K562 (cell line): ENCODE measurements around the gene MLYCD. TPM values are rescaled to one million over a fixed set of nuclear protein-coding genes. Genes with fewer than 3 reads are reported as not detected.

Experiments
- ATAC-seq: fragments of 200-7000 bp; cut with Tn5 transposase; 3 replicates; pipeline ENCODE4 v1.9.1; 2020; ENCODE audit warnings: moderate library complexity
- BruUV-seq: library from RNA; stranded (reverse); fragments of 400-500 nt; replicated peaks from 2 replicates; lab custom pipeline; 2021; lab: Mats Ljungman, UMichigan
- CTCF ChIA-PET: fragments of 300-600 bp; formaldehyde crosslinking; extraction: SDS; loops from one replicate; lab custom pipeline; 2021; ENCODE audit warnings: low intra/inter-chr PET ratio; lab: Yijun Ruan, JAX
- POLR2A ChIA-PET: fragments of 300-600, 350-650 bp; sonication (Branson Sonifier 250); formaldehyde crosslinking; extraction: SDS; loops from one replicate; lab custom pipeline; 2021; ENCODE audit warnings: antibody characterized with exemption, inconsistent platforms; lab: Yijun Ruan, JAX
- DNase-seq, 4 experiments: peaks; one replicate each; pipeline versions ENCODE4 v3.0.0 to v3.0.0-alpha.2; 2011 to 2018; ENCODE audit warnings: low spot score in 3 of 4, mixed read lengths in 3 of 4; ENCODE audit errors: extremely low read depth in 1 of 4
- FAIRE-seq: peaks from 2 replicates; lab custom pipeline; 2011; peaks lifted over from hg19 to GRCh38; lab: Jason Lieb, UNC
- H2AFZ ChIP-seq: 2 replicates; pipeline ENCODE4 v1.6.0; 2011; ENCODE audit warnings: low read depth, low read length, control low read depth, inconsistent platforms
- H3K27ac ChIP-seq: fragments of 200-600 bp; 3 replicates; pipeline ENCODE4 v1.8.0; 2011; ENCODE audit warnings: low read depth, mild to moderate bottlenecking, control low read depth, inconsistent platforms, low read length, moderate library complexity, mixed read lengths; ENCODE audit errors: extremely low read depth
- H3K27me3 ChIP-seq, 2 experiments: fragments of 300-600 bp in 1 of 2; 2 replicates in 1 of 2; 3 replicates in 1 of 2; pipeline versions ENCODE4 v1.6.0 to v1.8.0; 2011; ENCODE audit warnings: inconsistent platforms in 2 of 2, low read length in 2 of 2, mild to moderate bottlenecking in 1 of 2, mixed read lengths in 1 of 2, moderate library complexity in 1 of 2; ENCODE audit not compliant: control insufficient read depth in 2 of 2, insufficient read depth in 2 of 2
- H3K36me3 ChIP-seq: fragments of 300-600 bp; 3 replicates; pipeline ENCODE4 v1.8.0; 2011; ENCODE audit warnings: mild to moderate bottlenecking, low read length, inconsistent platforms; ENCODE audit not compliant: control insufficient read depth, insufficient read depth
- H3K4me1 ChIP-seq, 2 experiments: fragments of 200-600 bp in 1 of 2; replicated peaks in 1 of 2; 2 replicates in 1 of 2; 3 replicates in 1 of 2; pipeline versions ENCODE4 v1.5.1 to v1.8.0; 2011; ENCODE audit warnings: inconsistent platforms in 2 of 2, low read length in 2 of 2, mild to moderate bottlenecking in 1 of 2, mixed read lengths in 1 of 2, moderate library complexity in 1 of 2; ENCODE audit not compliant: control insufficient read depth in 2 of 2, insufficient read depth in 2 of 2
- H3K4me2 ChIP-seq: 2 replicates; pipeline ENCODE4 v1.6.1; 2011; ENCODE audit warnings: low read length, control low read depth, inconsistent platforms, mixed read lengths; ENCODE audit not compliant: insufficient read depth
- H3K4me3 ChIP-seq: fragments of 200-600 bp; sonication (generic), shearing (Covaris generic); 2 replicates; pipeline ENCODE4 v1.5.1; 2016; ENCODE audit warnings: control low read depth, inconsistent platforms
- H3K79me2 ChIP-seq: fragments of 200-600 bp; 3 replicates; pipeline ENCODE4 v1.8.0; 2011; ENCODE audit warnings: low read length, inconsistent platforms; ENCODE audit not compliant: control insufficient read depth, insufficient read depth
- H3K9ac ChIP-seq, 2 experiments: 2 replicates each; pipeline versions ENCODE4 v1.6.0 to v1.6.1; 2011; ENCODE audit warnings: low read depth in 2 of 2, low read length in 2 of 2, control low read depth in 1 of 2, inconsistent platforms in 1 of 2, mild to moderate bottlenecking in 1 of 2, mixed read lengths in 1 of 2; ENCODE audit not compliant: insufficient read depth in 1 of 2
- H3K9me1 ChIP-seq: one replicate; pipeline ENCODE4 v1.6.0; 2011; ENCODE audit warnings: inconsistent platforms, mild to moderate bottlenecking, low read length, moderate library complexity; ENCODE audit not compliant: control insufficient read depth, insufficient read depth
- H3K9me3 ChIP-seq: replicated peaks from 2 replicates; pipeline ENCODE4 v1.5.1; 2011; ENCODE audit warnings: low read depth, low read length, inconsistent platforms; ENCODE audit not compliant: control insufficient read depth, insufficient read depth
- H4K20me1 ChIP-seq: replicated peaks from 2 replicates; pipeline ENCODE4 v1.6.1; 2011; ENCODE audit warnings: low read length, inconsistent platforms, mixed read lengths; ENCODE audit not compliant: control insufficient read depth, insufficient read depth
- BCL6 ChIP-seq: fragments of 250-450 bp; sonication (Bioruptor Pico); IDR thresholded peaks from 2 replicates; pipeline ENCODE4 v1.4.0; 2020
- CBFB ChIP-seq: sonication (generic); formaldehyde crosslinking; IDR thresholded peaks from 2 replicates; pipeline ENCODE4 v1.4.0; 2020; ENCODE audit warnings: mild to moderate bottlenecking, missing genetic modification reagents
- CBX3 ChIP-seq, 2 experiments: IDR thresholded peaks; 1 replicate in 1 of 2; 2 replicates in 1 of 2; pipeline ENCODE4 v1.6.1; 2012; ENCODE audit warnings: inconsistent platforms in 2 of 2, low read length in 2 of 2, borderline replicate concordance in 1 of 2, control low read depth in 1 of 2
- ETS2 ChIP-seq: IDR thresholded peaks from 2 replicates; pipeline ENCODE4 v1.6.1; 2016; ENCODE audit warnings: borderline replicate concordance, missing genetic modification characterization, mild to moderate bottlenecking, moderate library complexity, missing compliant biosample characterization; ENCODE audit not compliant: poor library complexity, severe bottlenecking
- MCM3 ChIP-seq: fragments of 450-650 bp; IDR thresholded peaks from 2 replicates; pipeline ENCODE4 v1.6.1; 2016
- MCM7 ChIP-seq, 2 experiments: fragments of 450-650 bp; IDR thresholded peaks; 2 replicates each; pipeline ENCODE4 v1.6.1; 2016 to 2018
- MEF2D ChIP-seq: conservative IDR thresholded peaks from 2 replicates; pipeline ENCODE4 v1.6.1; 2016; ENCODE audit warnings: low read depth, missing genetic modification characterization, missing compliant biosample characterization
- NEUROD1 ChIP-seq: fragments of 150-350 bp; IDR thresholded peaks from 2 replicates; pipeline ENCODE4 v1.6.1; 2014; ENCODE audit warnings: borderline replicate concordance, low read length, low read depth; ENCODE audit not compliant: partially characterized antibody
- RAD51 ChIP-seq: fragments of 450-650 bp; IDR thresholded peaks from 2 replicates; pipeline ENCODE4 v1.7.1; 2016; ENCODE audit warnings: low read depth, mild to moderate bottlenecking, borderline replicate concordance
- TCF3 ChIP-seq: sonication (generic); formaldehyde crosslinking; IDR thresholded peaks from 2 replicates; pipeline ENCODE4 v1.4.0; 2020; ENCODE audit warnings: mild to moderate bottlenecking, missing genetic modification reagents
- ZNF436 ChIP-seq: fragments of 250-450, 450-650 bp; sonication (Bioruptor Pico); formaldehyde crosslinking; IDR thresholded peaks from 2 replicates; pipeline ENCODE4 v1.7.0; 2020; ENCODE audit warnings: mild to moderate bottlenecking
- WGBS: fragments of 100-300 bp; shearing (Covaris generic); methylation state at CpG from one replicate; pipeline ENCODE4 v1.1.6; 2016; ENCODE audit warnings: low coverage, mixed read lengths; ENCODE audit not compliant: insufficient coverage; ENCODE audit errors: missing lambda C conversion rate; 5-methylcytosine and 5-hydroxymethylcytosine counted together
- in situ Hi-C: fragments of 300-500 bp; cut with MboI; formaldehyde crosslinking; loops from 4 replicates; pipeline ENCODE4 v1.15.0; 2018; ENCODE audit warnings: inconsistent platforms, mixed read lengths
- intact Hi-C: fragments of 100-400 bp; cut with micrococcal nuclease; formaldehyde crosslinking; loops from 2 replicates; pipeline ENCODE4 v1.14.2; 2022
- polyA plus RNA-seq, 8 experiments: library from polyadenylated mRNA; depleted of rRNA in 4 of 8; stranded (reverse) in 5 of 8; unstranded in 3 of 8; fragments of >200 nt; fragmentation: Nextera tagmentation in 2 of 8; fragmentation: Illumina TruSeq in 1 of 8; extraction: Ambion mirVana in 2 of 8; extraction: Trizol in 1 of 8; gene quantifications; 2 replicates each; pipeline versions ENCODE4 v1.2.1 to v1.2.3, GENCODE V29; 2011 to 2014; ENCODE audit warnings: inconsistent platforms in 1 of 8, missing spikeins in 1 of 8
- total RNA-seq, 7 experiments: library from RNA; depleted of rRNA in 6 of 7; stranded (reverse); fragments of >200 nt in 6 of 7; fragmentation: Illumina TruSeq in 2 of 7; extraction: Trizol in 2 of 7; gene quantifications; 2 replicates each; pipeline versions ENCODE4 v1.2.1 to v1.2.3, GENCODE V29; 2011 to 2021; ENCODE audit warnings: low replicate concordance in 1 of 7
- TF ChIP-seq, protein P1 (sequence below): sonication (generic); formaldehyde crosslinking; IDR thresholded peaks from 2 replicates; pipeline ENCODE4 v1.8.0; 2022; ENCODE audit warnings: missing genetic modification reagents, mild to moderate bottlenecking, borderline replicate concordance
- TF ChIP-seq, protein P2 (sequence below): fragments of 250-450 bp; sonication (Bioruptor Pico); IDR thresholded peaks from 2 replicates; pipeline ENCODE4 v1.4.0; 2020; ENCODE audit warnings: mild to moderate bottlenecking, moderate library complexity
- TF ChIP-seq, protein P3 (sequence below): sonication (generic); formaldehyde crosslinking; IDR thresholded peaks from 2 replicates; pipeline ENCODE4 v1.8.0; 2022; ENCODE audit warnings: mild to moderate bottlenecking, missing genetic modification reagents, borderline replicate concordance

The MLYCD gene
- total and polyA plus RNA-seq, 9 of the 15 experiments (the other 6 are each of a cell fraction or from before 2014, with no cell fraction given): 0.15 to 2.0 (median 1.0) TPM

DNA sequence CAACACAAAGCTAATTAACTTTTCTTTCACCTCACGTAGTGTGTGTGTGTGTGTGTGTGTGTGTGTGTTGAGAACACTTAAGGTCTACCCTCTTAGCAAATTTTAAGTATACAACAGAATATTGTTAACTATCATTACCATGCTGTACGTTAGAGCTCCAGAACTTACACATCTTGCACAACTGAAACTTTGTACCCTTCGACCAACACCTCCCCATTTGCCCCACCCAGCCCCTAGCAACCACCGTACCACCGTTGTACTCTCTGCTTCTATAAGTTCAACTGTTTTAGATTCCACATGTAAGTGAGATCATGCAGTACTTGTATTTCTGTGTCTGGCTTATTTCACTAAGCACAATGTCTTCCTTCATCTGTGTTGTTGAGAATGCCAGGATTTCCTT is 28.1 kb upstream of the MLYCD start:
- Histone ChIP-seq H3K4me3 (no peak overlapping the region), H3K27ac (no peak overlapping the region), H3K4me2 (no peak overlapping the region), H3K9me3 (no peaks in the 10 kb centered on the region), H4K20me1 (no peaks in the 10 kb centered on the region), H3K36me3 (no peaks in the 10 kb centered on the region), H3K79me2 (no peaks in the 10 kb centered on the region), H3K9ac (no peak overlapping the region), H2AFZ (no peak overlapping the region)
- 4% methylated on average over 5 of the region's 5 CpGs for WGBS
- no TSS peak for BruUV-seq
- ChIA-PET POLR2A (interaction anchor here (0.5 kb wide), 1 partner anchor 1745 kb away, joined by 3 read pairs; no protein-coding TSS in a partner anchor), CTCF (interaction anchor here (0.6 kb wide), 1 partner anchor 121 kb away, joined by 6 read pairs; no protein-coding TSS in a partner anchor)
- in situ Hi-C loops: no loop called here
- FAIRE-seq: no peak
- TF ChIP-seq MEF2D (tag): no peak
- no peak for TF ChIP-seq MCM3
- TF ChIP-seq, protein P1, sequence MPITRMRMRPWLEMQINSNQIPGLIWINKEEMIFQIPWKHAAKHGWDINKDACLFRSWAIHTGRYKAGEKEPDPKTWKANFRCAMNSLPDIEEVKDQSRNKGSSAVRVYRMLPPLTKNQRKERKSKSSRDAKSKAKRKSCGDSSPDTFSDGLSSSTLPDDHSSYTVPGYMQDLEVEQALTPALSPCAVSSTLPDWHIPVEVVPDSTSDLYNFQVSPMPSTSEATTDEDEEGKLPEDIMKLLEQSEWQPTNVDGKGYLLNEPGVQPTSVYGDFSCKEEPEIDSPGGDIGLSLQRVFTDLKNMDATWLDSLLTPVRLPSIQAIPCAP (CRISPR knock-in tag): no peak
- no peak for TF ChIP-seq MCM7 (IDR thresholded peaks at IDR 0.05)
- TF ChIP-seq NEUROD1: no peak
- TF ChIP-seq, protein P2, sequence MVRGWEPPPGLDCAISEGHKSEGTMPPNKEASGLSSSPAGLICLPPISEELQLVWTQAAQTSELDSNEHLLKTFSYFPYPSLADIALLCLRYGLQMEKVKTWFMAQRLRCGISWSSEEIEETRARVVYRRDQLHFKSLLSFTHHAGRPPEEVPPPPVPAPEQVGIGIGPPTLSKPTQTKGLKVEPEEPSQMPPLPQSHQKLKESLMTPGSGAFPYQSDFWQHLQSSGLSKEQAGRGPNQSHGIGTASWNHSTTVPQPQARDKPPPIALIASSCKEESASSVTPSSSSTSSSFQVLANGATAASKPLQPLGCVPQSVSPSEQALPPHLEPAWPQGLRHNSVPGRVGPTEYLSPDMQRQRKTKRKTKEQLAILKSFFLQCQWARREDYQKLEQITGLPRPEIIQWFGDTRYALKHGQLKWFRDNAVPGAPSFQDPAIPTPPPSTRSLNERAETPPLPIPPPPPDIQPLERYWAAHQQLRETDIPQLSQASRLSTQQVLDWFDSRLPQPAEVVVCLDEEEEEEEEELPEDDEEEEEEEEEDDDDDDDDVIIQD (CRISPR knock-in tag): no peak
- TF ChIP-seq BCL6 (CRISPR knock-in tag): no peak
- no peak for TF ChIP-seq TCF3 (CRISPR knock-in tag)
- TF ChIP-seq CBX3 (IDR thresholded peaks at IDR 0.05; ENCODE audit: borderline replicate concordance in 1 of 2, low read length in 2 of 2): no peak
- no peak for TF ChIP-seq ZNF436 (CRISPR knock-in tag)
- no peak for TF ChIP-seq ETS2 (tag)
- TF ChIP-seq RAD51: no peak
- no peak for TF ChIP-seq CBFB
- TF ChIP-seq, protein P3, sequence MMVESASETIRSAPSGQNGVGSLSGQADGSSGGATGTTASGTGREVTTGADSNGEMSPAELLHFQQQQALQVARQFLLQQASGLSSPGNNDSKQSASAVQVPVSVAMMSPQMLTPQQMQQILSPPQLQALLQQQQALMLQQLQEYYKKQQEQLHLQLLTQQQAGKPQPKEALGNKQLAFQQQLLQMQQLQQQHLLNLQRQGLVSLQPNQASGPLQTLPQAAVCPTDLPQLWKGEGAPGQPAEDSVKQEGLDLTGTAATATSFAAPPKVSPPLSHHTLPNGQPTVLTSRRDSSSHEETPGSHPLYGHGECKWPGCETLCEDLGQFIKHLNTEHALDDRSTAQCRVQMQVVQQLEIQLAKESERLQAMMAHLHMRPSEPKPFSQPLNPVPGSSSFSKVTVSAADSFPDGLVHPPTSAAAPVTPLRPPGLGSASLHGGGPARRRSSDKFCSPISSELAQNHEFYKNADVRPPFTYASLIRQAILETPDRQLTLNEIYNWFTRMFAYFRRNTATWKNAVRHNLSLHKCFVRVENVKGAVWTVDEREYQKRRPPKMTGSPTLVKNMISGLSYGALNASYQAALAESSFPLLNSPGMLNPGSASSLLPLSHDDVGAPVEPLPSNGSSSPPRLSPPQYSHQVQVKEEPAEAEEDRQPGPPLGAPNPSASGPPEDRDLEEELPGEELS (CRISPR knock-in tag): no peak
- TF ChIP-seq, all 486 proteins: peak for 0
- no peaks in the 10 kb centered on the region for H3K4me1 ChIP-seq
- DNase-seq (no peak), ATAC-seq (no peak)
- intact Hi-C loops: no loop called here
- H3K9me1 ChIP-seq: no peaks in the 10 kb centered on the region
- H3K27me3 ChIP-seq: peaks cover 11 to 16% of the 10 kb centered on the region in 2 experiments
